Activated T-cell treated with anti-CD3 and anti-CD28 coated beads, Interleukin-2, amount 50 U/mL, for 48 hours (primary cell): Measurements from ENCODE around the gene PLAAT2.
"Not testable (repeated sequence)": the region's sequence is repeated elsewhere in the genome, so short reads cannot be mapped to it uniquely, and the experiment has no call there.

Source experiments
- DNase-seq, 2 experiments: peaks; one replicate each; pipeline ENCODE4 v3.0.0-alpha.2; 2020

PLAAT2 gene

DNA sequence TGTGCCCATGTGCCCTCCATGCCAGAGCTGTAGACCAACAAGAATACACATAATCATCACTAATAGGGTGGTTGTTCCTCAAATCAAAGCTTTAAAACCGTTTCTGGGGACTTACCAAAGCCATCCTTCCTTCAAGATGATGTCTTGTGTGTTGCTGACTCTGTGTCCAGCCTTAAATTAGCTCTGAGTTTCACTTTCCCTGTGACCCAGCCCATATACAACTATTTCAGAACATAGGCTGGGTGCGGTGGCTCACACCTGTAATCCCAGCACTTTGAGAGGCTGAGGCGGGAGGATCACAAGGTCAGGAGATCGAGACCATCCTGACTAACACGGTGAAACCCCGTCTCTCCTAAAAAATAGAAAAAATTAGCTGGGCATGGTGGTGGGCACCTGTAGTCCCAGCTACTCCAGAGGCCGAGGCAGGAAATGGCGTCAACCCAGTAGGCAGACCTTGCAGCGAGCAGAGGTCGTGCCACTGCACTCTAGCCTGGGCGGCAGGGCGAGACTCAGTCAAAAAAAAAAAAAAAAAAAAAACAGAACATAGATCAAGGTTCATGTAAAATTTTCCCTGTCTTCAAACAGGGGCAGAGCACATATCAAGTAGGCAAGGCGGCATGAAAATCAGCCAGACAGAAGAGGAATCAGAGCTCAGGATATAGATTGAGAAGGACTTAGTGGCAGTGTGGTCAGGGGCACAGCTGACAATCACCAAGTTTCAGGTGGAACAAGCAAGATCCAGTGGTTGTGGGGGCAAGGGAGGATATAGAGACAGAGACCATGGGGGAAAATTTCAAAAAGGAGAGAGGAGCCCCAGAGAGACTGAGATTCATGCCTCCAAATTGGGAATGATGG, at the start of gene PLAAT2:
TSS of gene PLAAT2 (minus strand) at position 179 of the 855 bp plus-strand sequence. CDS start at position 124, 55 bp downstream.
- DNase-seq: no peak

DNA sequence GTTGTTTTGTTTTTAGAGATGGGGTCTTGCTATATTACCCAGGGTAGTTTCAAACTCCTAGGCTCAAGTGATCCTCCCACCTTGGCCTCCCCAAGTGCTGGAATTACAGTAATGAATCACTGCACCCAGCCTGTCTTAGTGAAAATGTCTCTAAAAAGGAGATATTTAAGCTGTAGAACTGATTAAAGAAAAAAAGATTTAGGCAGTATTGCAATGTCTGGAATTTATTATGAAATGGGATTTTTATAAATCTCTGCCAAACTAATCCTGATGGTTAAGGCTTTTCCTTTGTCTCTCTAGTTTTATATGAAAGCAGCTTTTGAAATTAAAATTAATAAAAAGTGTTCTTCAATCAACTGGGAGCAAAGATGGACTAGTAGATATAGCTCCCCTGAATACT, 49.0 kb upstream of the PLAAT2 start:
- DNase-seq: no peak

DNA sequence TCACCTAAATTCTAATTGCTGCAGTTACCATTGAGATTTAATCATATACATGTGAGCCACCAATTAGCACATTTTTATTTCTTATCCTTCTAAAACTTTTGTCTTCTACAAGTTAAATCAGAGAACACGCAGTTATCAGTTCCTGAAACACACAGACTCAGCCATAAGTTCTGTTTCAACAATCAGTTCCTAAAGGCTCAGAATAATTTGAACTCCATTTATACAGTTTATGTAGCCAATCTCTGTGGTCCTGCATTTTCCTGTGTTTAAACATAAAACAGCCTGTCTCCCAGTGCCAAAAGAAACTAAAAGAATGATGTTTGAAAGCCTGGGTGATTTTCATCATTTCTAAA, 48.2 kb upstream of the PLAAT2 start:
- no peak for DNase-seq

DNA sequence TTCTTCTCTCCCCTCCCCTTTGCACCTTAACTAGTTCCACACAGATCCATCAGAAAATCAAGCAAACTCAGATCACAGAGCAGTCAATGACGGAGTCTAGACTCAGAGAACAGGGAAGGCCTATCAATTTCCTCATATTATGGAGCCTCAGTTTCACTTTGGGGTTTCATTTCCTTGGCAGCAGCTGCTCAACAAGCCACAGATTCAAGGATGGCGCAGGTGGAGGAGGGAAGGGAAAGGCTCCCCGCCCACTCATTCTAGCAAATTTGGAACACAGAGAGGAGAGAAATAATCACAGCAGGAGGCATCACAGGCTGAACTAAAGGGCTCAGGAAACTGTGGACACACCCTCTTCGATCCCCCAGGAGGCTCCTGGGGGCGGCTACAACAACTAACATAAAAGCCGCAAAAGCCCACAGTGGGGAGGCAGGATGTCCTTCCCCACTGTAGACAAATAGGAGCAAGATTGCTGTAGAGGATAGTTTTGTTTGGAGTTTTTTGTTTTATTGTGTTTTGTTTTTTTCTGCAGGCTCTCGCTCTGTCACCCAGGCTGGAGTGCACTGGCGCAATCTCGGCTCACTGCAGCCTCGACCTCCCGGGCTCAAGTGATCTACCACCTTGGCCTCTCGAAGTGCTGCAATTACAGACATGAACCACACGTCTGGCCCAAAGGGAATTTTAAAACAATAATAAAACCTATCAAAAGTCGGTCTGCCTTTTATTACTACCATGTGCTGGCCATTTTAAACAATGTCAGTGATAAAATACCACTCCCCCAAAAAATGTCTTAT, 47.6 kb upstream of the PLAAT2 start:
- DNase-seq: no peak

DNA sequence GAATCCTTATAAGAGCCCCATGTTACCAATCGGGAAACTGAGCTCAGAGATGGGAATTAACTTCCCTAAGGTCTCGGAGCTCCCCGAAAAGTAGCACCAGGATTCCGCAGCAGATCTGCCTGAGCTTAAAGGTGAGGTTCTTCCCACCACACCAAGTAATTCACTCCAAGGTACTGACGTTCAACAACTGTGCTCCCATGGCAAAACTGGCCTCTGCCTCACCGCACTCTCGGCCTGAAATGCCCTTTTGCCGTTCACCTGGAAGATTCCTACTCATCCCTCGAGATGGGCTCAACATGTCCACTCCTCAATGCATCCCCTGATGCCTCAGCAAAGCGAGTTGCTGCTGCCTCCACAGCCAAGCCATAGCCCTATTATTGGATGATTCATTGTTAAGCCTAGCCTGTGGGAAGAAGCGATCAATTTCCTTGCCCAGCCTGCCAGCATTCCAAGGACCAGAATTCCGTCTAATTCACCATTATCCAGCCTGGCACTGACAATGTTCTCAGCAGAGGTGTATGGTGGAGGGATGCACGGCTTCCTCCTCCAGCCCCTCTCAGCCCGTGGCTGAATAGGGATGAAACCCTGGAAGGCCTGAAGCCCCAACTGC, 46.9 kb upstream of the PLAAT2 start:
- no peak for DNase-seq

DNA sequence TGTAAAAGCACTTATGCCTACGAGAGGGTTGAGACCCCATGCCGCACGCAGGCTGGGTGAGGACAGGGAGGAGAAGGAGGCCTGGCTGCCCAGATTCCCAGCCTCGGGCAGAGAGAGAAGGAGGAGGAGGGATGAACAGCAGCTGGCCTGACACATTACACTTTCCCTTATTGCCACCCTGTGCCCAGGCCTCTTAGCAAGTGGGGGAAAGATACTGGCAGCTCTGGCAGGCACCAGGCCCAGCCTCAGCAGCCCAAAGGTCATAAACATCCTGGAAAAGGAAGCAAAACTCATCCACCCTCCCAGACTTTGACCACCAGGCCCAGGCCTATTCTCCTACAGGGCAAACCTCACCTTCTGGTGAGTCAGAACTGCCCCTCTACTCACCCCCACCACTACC, 46.4 kb upstream of the PLAAT2 start:
- no peak for DNase-seq

DNA sequence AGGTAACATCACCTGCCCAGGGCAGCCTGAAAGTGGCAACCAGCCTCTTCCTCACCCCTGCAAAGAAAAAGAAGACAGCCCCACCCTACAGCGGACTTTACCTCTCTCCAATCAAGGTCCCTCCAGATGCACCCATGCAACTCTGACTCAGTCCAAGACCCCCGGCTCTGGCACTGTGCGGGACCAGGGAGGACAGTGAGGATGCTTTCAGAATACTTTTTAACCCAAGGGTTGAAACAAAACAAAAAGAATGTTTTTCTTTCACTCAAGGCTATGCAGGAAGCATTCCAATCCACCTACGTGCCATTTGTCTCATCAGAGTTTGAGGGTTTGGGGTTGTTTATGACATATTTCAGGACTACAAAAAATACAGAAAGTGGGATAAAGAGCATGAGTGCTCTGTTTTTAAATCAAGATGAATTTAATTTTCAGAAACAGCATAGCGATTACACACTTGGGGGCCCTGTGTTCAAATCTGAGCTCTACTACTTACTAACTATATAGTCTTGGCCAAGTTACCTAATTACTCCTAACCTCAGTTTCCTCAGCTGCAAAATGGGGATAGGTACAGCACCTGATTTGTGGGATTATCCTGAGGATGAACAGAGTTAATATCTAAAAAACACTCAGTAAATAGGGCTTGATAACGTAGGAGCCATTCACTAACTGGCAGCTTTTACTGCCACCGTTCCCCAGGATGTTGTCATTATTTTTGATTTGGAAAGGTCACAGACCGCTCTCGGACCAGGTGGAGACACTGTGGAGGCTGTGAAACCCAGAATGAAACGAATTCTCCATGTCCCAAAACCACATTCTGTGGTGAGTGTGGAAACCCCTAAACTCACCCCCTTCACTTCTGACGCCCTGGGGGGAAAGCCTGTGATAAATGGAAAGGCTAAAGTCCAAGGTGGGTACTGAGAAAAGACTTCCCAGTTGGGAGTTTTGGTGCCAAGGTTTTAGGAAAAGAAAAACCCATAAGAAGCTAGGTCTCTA, 45.5 kb upstream of the PLAAT2 start:
- no peak for DNase-seq

DNA sequence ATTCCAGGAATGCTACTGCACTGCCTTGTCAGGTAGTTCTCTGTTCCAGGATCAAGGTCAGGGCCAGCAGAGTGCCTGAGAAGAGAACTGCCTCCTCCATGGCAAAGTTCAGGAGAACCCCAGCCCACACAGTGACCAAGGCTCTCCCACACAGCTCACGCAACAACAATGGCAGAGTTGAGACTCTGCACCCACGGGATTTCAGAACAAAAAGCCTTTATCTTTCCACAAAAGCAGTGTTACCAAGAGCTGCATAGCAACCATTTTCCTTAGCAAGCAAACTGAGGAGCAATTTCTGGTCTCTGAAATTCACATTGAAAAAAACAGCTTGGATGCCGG, 40.0 kb upstream of the PLAAT2 start:
- DNase-seq: no peak

DNA sequence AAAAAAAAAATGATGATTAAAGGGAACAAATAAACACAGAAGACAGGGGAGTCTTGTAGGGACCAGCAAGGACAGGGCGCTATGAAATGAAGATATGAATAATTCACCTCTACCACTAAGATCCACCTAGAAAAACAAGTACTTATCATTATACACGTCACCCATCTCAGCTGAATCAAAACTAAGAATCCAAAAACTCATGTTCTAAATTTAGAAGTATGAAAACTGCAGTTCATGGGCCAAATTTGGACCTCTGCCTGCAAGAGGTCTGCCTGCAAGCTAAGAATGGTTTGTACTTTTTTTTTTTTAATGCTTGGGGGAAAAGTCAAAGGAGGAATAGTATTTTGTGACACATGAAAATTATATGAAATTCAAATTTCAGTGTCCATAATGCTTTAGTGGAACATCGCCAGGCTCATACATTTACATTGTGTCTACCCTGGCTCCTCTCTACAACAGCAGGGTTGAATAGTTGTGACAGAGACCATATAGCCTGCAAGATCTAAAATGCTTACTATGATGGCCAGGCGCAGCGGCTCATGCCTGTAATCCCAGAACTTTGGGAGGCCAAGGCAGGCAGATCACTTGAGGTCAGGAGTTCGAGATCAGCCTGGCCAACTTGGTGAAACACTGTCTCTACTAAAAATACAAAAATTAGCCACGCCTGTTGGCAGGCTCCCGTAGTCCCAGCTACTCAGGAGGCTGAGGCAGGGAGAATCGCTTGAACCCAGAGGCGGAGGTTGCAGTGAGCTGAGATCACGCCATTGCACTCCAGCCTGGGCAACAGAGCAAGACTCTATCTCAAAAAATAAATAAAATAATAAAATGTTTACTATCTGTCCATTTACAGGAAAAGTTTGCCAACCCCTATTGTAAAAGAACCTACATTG, 39.4 kb upstream of the PLAAT2 start:
- DNase-seq: not testable (repeated sequence)

DNA sequence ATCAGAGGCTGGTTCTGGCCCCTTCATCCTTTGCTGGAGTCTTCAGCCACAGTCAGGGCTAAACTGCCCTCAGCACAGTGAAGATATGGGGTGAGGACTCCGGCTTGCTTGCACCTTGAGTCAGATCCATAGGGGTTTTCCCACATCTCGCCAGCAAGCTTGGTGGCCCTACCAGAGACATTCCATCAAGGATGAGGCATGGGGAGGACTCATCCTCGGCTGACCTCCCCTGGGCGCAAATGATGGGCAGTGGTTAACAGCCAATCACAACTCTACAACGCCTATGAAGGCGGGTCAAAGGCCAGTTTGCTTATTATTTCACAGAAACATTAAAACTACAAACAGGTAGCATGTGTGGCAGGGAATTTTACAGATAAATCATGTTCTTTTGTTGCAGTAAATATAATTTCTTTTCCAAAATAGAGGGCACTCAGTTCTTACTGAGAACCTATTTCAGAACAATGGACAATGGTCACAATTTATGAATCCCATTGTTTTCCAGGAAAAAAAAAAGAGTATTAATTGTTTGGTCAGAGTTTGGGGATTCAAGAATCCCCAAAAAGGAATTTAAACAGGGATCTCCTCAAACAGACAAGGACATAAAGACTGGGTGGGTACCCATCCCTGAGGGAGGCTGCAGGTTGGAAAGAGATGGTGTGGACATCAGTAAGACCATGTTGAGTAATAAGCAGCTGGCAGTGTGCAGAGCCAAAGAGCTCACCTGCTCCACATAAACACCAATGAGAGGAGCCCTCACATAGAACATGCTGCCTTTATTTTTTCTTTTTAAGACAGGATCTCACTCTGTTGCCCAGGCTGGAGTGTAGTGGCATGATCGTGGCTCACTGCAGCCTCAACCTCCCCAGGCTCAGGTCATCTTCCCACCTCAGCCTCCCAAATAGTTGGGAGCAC, 36.3 kb upstream of the PLAAT2 start:
- no peak for DNase-seq

DNA sequence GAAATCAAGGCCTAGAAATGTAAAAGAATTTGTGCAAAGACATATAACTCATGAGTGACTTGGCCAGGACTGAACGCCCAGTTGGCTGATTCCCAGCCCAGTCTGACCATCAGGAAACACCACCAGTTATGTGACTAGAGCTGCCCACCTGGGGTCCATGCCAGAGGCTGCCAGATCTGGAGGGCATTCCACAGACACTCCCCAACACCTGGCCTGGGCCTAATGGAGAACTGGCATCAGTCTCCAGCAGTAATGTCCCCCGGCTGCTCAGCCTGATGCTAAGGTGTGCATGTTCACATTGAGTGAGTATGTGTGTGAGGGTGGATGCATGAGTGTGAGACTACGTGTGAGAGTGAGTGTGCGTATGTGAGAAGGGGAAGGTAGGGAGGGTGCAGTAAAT, 35.4 kb upstream of the PLAAT2 start:
- DNase-seq: no peak

DNA sequence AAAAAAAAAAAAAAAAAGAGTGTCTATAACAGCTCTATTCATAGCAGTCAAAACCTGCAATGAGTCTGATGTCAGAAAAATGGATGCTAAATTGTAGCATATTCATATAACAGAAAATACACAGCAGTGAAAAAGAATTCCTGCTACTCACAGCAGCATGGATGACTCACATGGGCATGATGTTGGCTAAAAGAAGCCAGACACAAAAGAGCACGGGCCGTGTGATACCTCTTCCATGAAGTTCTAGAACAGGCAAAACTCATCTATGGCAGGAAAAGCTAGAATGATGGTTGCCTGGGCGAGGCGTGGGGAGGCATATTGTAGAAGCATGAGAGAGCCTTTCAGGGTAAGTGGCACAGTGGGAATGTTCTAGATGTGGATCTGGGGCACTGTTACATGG, 32.1 kb upstream of the PLAAT2 start:
- DNase-seq: no peak

DNA sequence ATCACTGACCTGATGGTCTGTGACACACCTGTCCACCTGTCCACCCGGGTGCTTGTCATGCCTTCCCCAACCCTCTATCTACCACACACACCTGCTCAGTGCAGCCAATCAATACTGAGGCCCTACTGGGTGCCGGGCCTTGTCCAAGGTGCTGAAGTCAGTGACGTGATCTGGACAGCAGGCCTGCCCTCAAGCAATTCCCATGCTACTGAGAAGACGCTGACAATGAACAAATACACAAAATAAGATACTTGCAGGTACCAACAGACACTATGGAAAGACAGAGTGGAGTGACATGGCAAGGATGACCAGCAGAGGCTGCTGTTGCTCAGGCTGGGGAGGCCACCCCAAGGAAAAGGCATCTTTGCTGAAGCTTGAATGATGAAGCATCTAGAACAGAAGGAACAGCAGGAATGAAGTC, 29.8 kb upstream of the PLAAT2 start:
- DNase-seq: no peak

DNA sequence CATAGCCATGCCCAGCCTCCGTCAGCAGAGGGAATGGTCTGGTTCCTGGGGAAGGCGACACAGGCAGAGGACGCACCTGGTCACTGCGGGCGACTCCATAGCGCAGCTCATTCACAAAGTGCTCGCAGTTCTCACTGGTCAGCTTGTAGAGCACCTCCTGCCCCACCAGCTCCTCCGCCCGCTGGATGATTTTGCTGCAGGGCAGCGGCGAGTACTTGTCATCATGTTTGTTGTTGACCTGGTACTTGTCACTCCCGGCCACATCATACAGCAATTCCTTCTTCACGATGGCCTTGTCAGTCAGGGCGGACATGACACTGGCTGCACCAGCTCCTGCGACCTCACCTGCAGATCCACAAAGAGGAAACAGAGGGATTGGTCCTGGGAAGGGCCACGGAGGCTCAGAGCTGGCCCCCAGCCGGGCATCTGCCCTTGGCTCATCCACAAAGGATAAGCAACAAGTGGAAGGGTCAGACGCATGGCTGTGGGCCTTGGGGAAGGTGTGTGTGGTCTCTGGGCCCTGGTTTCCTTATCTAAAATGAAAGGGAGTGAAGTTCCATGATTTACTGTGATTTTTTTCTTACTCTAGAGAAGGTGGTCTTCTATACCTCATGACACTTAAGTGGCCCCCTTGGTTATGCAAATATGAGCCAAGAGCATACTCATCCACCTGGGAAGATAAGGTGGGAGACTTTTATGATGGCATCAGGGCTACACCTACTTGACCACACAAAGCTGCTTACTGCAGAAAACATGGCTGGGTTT, 27.0 kb upstream of the PLAAT2 start:
- no peak for DNase-seq

DNA sequence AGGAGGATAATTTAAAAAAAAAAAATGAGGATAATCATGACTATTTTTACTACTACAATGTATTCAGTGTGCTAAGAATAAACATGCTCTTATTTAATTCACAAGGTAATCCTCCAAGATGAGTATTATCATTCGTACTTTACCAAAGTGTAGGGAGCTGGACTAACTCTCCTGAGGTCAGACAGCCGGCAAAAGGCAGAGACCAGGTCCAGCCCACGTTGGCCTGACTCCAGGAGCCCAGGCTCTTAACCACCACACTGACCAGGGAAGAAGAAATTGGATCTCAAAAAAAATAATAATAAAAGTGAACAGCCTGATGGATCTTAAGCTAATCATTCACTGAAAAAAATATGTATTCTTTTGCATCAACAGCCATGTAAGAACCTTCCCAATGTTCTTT, 25.8 kb upstream of the PLAAT2 start:
- no peak for DNase-seq

DNA sequence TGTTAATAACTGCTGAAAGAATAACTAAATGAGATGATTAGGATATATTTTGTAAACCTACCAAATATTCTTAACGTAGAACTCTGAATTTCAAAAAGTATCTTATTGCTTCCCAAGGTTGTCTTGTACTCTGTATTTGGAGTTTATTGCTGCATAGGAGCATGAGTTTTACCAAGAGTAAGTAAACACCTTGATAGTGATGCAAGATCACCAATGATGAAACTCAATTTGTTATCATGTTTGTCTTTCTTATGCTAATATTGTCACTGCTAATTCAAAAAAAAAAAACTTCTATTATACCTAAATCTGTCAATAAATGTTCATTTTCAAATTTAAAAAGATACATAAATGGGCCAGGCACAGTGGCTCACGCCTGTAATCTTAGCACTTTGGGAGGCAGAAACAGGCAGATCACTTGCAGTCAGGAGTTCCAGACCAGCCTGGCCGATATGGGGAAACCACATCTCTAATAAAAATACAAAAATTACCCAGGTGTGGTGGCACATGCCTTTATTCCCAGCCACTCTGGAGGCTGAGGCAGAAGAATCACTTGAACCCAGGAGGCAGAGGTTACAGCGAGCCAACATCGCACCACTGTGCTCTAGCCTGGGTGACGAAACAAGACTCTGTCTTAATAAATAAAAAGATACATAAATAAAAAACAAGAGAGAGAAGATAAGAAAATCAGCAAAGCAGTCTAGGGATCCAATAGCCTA, 23.4 kb upstream of the PLAAT2 start:
- no peak for DNase-seq

DNA sequence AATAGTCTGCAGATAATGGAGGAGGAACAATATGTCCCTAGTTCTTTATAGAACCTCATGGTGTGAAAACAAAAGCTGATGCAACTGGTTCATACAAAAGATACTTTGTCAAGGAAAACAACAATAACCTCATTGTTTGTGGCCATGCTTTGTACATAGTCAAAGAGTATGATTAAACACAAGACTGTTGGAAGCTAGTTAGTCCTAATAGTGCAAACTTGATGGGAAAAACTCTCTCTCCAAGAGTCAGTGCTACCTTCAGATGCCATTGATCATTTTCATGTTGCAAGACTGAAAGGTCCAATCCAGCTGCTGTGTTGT, 20.1 kb upstream of the PLAAT2 start:
- no peak for DNase-seq

DNA sequence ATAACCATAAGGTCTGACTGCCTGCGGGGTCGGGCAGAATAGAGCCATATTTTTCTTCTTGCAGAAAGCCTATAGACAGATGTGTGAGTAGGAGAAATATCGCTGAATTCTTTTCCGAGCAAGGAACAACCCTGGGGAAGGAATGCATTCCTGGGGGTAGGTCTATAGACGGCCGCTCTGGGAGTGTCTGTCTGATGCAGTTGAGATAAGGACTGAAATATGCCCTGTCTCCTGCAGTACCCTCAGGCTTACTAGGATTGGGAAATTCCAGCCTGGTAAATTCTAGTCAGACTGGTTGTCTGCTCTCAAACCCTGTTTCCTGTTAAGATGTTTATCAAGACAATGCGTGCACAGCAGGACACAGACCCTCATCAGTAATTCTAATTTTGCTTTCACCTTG, 18.0 kb upstream of the PLAAT2 start:
- DNase-seq: not testable (repeated sequence)

DNA sequence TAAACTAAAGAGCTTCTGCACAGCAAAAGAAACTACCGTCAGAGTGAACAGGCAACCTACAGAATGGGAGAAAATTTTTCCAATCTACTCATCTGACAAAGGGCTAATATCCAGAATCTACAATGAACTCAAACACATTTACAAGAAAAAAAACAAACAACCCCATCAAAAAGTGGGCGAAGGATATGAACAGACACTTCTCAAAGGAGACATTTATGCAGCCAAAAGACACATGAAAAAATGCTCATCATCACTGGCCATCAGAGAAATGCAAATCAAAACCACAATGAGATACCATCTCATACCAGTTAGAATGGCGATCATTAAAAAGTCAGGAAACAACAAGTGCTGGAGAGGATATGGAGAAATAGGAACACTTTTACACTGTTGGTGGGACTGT, 15.7 kb upstream of the PLAAT2 start:
- DNase-seq: not testable (repeated sequence)
